RPMI7951 (cell line): ENCODE measurements around the gene HOXC11. TPM values are rescaled to one million over a fixed set of nuclear protein-coding genes. Genes with fewer than 3 reads are reported as not detected.
A peak's percentile ranks its signal among the peaks of the same experiment; 100 is the strongest.

ENCODE experiments used
- DNase-seq: peaks from one replicate; pipeline ENCODE4 v3.0.0-alpha.2; 2012; ENCODE audit warnings: low read depth
- total RNA-seq: library from RNA; depleted of rRNA; stranded (reverse); fragments of >200 nt; shearing (Covaris generic); gene quantifications from 2 replicates; pipeline ENCODE4 v1.2.3, GENCODE V29; 2014

The HOXC11 gene
- total RNA-seq, 1 experiment from 2014 or later: 0.36 TPM

DNA sequence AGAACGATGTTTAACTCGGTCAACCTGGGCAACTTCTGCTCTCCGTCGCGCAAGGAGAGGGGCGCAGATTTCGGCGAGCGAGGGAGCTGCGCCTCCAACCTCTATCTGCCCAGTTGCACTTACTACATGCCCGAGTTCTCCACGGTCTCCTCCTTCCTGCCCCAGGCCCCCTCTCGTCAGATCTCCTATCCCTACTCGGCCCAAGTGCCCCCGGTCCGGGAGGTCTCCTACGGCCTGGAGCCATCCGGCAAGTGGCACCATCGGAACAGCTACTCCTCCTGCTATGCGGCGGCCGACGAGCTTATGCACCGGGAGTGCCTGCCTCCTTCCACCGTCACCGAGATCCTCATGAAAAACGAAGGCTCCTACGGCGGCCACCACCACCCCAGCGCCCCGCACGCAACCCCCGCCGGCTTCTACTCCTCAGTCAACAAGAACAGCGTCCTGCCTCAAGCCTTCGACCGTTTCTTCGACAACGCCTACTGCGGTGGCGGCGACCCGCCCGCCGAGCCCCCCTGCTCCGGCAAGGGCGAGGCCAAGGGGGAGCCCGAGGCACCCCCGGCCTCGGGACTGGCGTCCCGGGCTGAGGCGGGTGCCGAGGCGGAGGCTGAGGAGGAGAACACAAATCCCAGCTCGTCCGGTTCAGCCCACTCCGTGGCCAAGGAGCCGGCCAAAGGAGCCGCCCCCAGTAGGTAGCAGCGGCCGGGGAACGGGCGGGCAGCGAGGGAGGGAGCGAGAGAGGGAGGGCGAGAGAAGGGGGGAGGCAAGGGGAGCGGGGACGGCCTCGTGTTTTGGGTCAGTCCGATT, 513 bp downstream of the HOXC11 start:
- DNase-seq: peak; percentile 41

DNA sequence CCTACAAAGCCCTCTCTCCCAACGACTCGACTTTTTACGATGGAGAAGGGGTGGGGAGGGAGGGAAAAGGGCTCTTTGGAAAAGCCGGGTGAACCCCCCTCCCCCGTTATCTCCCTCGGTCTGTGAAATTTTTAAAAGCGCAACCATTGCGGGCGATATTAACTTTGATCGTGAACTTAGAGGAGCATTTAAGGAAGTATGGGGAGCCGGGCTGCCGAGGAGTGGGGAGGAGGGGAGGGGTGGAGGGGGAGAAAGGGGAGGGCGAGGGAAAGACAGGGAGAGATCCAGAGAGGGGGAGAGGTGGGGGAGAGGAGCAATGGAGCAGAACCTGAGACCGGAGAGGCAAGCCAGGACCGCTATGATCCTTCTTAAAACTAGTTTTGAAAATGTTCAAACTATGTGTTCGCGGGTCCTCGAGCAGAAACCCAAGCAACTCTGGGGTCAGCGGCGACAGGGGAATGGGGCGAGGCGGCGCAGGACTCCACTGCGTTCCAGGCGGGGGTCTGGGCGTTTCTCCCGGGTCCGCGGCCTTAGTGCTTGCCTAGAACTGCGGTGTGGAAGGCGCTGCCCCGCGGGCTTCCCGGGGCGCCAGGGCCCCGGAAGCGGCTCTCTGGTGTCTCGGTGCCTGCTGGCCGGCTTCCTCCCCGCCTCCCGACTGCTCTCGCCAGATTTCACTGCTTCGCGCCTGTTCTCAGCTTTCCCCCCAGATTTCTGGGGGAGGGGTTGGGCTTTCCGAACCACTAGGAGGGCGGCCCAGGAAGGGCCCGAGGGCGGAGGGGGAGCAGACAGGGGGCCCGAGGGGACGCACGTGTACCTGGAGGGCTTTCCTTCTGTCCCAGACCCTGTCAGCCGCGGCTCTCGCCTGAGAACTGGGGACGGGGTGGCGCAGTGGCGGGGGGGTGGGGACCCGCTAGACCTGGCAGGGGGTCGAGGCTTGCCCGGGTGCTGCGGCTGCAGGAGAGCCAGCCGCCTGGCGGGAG, 1.4 kb downstream of the HOXC11 start, which contains the start of gene HOTAIR:
TSS of gene HOTAIR (minus strand) at position 871 of the 980 bp plus-strand sequence.
- peak; percentile 61 for DNase-seq

DNA sequence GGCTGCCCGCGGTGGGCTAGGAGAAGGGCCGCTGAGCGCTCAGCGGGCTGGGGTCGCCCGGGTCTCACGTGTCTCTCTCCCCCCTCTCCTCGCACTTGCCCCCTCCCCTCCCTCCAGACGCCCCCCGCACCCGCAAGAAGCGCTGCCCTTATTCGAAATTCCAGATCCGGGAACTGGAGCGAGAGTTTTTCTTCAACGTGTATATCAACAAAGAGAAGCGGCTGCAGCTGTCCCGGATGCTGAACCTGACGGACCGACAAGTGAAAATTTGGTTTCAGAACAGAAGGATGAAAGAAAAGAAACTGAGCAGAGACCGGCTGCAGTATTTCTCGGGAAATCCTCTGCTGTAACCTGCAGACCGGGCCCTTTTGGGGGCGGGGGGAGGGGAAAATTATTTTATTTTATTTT, 2.1 kb downstream of the HOXC11 start:
- DNase-seq: no peak

DNA sequence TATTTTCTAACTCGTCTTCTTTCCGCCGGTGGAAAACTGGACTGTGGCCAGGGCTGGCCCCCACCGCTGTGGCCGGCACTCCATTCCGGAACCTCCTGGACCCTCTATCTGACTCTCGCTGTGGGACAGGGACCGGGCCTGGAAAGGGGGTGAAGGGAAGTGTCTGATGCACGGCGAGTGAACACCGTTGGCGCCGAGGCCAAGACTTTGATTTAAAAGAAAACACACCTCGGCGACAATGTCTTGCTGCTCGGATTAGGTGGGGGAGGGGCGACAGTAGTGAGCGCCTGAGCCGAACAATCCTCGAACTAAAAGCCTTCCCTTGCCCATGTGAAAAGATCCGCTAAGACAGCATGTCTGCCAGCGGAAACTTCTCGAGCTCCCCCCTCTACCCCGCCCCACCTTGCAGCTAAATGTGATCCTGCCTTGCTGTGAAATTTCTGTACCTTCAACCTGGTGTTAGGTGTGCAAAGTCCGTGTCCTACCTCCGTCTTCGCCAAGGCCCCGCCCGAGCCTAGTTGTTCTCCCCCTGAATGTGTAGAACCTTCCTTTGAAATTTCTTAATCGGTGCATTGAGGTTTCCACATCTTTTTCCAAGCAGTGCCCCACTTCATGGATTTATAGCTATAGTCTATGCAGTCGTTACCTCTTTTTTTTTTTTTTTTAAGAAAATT, 2.7 kb downstream of the HOXC11 start:
- no peak for DNase-seq

DNA sequence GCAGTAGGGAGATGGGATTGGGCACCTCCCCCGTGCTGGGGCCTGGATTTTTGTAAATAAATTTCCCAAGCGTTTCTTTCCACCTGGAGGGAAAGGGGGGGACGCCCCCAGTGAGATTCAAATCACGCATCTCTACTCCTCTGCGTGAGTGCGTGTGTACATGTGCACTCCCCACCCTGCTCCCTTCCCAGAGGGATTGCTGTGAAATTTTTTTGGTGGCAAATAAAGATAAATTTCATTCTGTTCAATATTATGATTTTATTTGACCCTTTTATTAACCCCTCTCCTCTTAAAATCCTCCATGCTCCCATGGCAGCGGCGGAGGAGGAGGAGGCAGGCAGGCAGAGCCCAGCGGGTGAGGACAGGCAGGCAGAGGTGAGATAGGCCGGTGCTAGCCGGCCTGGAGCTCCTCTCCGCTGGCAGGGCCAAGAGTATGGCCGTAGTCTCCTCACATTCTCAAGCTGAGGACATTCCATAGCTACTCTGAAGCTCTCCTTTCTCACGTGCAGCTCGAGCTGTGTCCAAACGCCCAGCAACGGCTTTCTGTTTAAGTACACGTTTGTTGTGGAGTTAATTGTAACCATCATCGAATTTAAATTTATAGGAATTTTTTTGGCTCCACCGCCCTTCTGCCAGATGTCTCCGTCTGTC, 3.4 kb downstream of the HOXC11 start:
- DNase-seq: no peak

DNA sequence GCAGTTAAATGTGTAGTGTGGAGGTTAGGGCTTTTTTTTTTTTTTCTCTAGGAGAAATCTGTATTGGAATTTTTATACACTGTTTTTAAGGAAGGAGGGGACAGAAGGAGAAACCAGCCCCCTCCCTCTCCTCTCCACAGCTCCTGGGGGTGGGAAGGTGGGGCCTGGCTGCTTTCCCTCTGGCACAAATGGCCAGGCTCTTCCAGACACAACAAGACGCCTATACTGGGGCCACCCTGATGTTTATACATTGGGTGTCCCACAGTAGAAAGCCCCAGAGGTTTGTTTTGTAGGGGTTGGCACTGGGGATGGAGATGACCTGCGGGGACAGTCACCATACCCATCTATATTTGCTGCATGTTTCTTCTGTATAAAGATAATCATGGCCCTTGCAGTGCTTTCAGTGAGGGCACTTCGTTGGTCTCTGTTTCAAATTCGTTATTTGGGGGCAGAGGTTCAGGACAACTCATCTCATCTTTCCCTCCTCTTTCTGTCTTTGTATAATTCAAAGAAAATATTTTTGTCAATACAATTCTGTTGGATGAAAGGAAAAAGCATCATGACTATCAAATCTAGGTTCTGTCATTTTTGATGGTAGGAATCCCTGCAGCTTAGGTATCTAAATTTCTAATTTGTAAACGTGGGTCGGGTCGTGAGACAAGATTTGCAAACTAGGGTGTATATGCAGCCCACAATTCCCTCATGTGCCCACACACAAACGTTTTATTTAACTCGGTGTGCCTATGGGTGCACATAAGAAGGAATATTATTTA, 4.1 kb downstream of the HOXC11 start:
- DNase-seq: no peak

DNA sequence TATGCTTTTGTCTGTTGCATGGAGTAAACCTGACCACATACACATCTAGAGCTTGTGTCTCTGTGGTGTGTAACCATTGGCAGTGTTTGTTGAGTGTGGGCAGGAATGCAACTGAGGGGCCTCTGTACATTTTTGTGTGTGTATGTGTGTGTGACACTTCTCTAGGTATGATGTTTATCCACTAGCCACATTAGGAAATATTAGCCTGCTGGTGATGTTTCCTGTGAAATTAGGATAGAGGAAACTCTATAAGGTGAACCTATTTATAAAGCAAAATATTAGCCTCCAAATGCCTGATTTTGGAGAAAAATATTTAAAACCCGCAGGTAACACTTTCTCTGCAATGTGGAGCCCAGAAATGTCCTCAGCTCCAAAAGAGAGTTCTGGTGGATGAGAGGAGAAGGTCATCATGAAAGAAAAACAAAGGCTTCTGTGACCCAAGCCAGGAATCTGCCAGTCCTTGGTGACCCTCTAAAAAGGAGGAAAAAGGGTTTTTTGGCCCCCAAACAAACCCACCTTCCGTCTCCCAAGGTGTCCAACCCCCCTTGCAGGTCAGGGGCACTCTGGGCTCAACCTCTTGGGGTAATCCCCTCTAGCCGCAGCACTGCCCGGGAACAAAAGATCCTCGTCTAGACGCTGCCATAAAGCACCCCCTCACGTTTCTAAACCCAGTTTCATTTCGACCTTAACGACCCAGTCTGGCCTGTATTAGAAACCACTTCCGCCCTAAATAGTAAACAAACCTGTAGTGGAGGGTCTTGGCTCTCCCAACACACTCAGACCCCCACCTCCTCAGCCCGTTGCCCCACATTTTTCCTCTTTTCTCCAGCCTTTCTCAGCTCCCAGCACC, 4.9 kb downstream of the HOXC11 start:
- no peak for DNase-seq

DNA sequence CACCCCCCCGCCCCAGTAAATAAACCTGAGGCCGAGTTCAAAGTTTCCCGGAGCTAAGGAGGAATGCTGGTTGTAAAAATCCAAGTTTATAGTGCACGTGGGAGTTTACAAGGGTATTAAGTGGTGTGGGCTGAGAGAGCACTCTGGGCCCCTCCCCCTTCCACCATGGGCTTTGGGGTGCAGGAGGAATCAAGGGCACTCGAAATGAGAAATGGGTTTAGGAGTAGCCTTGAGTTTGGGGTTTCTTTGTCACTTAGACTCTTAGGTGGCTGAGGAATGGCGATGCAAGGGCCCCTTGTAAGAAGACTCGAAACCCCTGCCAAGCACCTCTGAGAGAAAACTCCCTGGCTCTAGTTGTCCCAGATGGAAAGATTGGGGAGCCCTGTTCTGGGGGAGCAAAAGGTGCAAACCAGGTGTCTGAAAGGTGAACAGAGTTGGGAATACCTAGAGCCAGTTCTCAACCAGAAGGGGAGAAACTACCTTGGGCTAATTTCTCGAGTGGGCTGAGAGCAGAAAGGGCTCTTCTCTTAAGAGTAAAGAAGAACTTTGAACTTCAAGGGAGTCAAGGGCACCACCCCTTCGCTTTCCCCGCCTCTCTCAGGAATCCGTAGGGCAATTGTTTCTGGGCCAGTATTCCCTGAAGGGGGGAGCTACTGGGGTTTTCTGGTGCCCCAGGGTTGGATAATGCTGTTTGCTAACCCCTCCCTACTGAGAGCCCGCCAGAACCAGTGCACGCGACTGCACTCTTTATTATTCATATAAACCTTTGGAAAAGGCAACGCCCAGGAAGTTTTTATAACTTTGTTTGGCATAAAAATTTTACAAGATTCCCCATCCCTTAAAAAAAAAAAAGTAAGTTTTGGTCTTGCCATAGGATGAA, 5.8 kb downstream of the HOXC11 start:
- no peak for DNase-seq

DNA sequence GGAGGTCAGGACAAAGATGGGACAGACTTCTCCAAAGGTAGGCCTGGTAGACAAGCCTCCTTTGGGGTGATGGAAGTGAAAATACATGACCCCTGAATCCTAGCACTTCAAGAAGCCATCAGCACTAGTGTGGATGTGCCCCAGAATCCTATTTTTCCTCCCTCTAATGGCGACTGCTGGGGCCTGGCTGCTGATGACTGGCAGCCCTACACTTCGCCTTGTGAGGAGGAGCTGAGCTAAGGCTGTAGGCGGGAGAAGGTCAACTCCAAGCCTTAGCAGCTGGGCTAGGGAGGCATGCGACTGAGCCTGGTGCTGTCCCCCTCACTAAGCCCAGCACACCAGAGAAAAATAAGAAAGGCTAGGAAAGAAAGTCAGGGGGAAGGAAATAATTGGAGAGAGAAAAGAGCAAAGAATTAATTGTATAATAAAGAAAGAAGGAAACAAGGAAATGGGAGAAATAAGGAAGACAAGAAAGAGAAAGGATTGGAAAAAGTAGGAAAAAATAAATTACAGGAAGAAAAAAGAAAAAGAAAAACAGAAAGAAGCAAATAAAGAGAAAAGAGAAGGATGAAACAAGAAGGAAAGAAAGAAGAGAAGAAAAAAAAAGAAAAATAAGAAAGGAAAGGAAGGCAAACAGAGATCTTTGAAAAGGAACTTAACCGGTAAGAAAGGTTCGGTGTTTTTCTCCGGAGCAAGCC, 7.3 kb downstream of the HOXC11 start:
- no peak for DNase-seq

DNA sequence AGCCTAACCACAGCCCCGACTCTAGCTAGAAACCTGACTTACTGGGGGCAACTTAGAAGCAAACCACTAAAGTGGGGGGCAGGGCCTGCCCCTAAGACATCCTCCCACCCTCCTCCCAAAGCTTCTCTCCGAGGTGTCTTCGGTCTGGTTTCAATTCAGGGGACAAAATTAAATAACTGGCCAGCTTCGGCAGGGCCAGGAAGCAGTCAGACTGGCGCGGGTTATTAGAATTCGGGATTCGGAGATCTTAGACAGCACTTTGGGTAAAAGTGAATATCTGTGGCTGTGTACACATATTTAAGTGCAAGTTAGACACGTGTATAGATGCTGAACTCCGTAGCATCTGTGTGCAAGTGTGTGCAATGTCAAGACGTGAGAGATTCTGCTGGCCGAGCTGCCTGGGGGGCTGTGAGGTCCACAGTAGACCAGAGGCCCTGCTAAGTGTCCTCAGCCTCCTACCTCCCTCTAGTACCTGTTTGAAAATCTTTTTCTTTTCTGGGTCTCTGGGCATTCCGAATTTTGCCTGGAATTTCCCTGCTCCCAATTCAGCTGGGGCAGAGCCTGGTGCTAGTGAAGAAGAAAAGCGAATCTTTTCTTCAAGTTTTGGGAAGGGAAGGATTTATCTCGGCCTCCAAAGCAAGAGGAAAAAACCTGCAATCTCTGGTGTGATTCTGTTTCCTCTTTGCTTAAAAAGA, 8.0 kb downstream of the HOXC11 start:
- no peak for DNase-seq

DNA sequence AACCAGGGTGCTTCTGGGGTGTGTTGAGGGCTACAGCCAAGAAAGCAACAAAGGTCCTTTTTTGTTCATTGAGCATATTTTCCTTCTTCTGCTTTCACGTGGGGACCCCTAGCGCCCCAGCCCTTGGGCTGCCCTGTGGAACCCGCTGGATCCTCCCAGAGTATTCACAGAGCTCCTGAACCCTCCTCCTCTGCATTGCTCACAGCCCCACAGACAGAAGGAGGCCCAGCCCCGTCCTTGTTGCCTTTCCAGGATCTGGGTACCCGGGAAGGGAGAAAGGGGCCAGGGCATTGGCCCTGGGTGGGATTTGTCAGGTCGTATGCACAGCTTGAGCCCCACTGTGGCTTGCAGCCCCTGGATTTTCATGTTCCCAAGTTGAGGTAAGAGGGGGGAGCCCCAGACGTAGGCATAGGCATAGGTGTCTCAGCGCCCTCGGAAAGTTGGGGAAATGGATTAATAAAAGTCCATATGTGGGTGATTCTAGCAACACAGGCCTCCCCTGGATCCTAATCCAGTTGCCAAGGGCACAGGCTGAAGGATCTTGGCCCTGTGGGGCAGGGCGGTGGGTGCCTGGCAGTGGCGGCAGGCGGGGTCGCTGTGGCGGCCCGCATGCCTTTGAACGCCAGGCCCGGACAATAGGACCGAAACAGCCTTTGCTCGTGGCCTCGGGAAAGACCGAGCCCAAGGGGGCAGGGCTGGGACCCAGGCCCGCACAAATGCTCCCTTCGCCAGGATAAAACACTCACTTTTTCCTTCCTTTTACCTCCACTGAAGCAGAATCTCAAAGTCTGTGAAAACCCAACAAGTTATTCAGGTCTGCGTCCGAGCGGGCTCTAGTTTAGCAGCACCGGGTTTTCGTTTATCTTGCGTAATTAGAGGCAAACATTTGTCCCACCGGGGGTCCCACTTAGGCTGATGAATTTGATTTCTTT, 9.0 kb downstream of the HOXC11 start:
- DNase-seq: no peak

DNA sequence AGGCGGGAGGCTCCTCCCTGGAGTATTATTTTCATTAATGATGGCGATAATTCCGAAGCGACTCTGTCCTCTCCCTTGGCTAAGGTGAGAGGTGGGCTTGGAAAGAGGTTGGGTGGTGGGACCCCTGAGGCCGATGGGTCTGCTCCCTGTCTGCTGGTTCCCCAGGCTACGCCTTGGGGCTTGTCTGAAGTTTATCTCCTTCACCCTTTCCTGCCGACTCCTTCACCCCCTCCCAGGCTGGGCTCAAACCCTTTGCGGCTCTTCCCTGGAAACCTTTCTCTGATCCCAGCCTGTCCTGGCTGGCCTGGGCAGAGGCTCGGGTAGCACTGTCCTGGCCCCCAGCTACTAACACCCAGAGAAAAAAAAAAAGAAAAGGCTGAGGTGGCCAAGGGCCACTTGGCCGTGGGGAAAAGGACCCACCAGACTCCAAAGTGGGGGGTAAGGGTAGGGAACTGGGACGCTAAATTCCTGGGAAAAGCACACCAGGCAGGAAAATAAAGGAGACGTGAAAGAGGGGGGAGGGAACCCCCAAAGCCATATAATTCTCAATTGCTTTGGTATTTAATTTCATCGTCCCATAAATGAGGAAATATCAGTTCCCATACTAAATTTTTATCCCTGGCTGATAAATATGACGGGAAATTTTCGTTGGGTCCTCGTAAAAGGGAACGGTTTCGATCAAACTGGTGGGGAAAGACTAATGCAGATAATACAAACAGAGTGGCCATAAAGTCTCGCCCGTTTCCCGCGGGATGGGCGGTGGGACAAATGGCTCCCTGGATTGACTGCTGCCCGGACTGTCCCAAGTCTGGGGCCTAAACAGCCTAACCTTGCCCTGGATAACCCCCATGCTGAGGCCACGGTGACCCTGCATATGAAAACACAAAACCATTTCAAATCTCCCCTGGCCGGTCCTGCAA, 10.0 kb downstream of the HOXC11 start:
- DNase-seq: no peak

DNA sequence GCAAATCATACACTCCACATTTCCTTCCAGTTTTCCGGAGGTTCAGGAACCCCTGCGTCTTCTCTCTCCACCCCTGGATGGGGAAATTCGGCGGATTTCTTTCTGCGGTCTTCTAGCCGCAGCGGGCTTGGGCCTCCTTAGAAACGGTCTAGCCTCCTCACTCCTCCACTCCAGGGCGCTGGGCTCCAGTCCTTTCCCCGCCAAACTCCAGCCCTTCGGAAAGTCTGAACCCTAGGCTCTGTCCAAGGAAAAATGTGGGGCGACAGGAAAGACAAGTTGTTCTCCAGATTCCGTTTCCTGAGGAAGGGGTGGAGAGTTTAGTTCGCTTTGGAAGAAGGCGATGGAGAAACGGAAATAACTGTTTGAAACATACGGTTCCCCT, 10.6 kb downstream of the HOXC11 start:
- DNase-seq: no peak

DNA sequence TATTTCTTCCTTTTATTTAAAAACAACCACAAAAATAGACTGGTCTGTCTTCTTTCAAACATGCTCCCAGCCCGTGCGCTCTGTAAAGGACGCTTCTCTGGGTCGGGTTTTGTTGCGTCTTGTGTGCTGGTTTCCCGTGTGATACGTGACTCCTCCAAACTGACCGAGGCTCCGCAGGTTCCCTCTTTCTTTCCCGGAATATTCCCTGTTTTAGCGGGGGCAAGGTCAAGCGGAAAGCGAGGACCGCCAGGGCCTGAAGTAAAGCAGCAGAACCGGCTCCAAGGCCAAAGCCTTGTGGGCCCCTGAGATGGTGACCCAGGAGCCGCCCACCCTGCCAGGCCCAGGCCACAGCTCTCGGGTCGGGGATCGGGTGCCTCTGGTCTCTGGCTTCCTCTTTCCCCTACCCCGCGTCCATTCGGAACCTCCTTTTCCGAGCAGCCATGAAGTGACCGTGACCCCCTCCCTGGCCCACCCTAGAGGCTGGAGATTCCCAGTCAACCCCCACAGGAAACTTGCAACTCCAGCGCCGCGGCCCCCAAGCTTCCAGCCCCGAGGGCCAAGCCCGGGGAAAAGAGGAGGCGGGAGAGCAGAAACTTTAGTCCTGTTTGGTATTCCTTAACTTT, 11.1 kb downstream of the HOXC11 start:
- DNase-seq: no peak
